ENCODE measurements around the gene ADAMTS14.

The ADAMTS14 gene

GRCh38 chr10:70662362-70663220, 9.7 kb upstream of the ADAMTS14 start:
- ATAC-seq: no peak
- no peak for TF ChIP-seq TSHZ2 (CRISPR knock-in tag; IDR thresholded peaks at IDR 0.05)
- no peak for TF ChIP-seq ZFP3 (CRISPR knock-in tag; IDR thresholded peaks at IDR 0.05)
- TF ChIP-seq ESRRG (CRISPR knock-in tag; IDR thresholded peaks at IDR 0.05): no peak
- no peak for TF ChIP-seq SNAI2 (CRISPR knock-in tag; IDR thresholded peaks at IDR 0.05)
- no peak for TF ChIP-seq ZNF8 (CRISPR knock-in tag; IDR thresholded peaks at IDR 0.05)
- TF ChIP-seq, protein P1, sequence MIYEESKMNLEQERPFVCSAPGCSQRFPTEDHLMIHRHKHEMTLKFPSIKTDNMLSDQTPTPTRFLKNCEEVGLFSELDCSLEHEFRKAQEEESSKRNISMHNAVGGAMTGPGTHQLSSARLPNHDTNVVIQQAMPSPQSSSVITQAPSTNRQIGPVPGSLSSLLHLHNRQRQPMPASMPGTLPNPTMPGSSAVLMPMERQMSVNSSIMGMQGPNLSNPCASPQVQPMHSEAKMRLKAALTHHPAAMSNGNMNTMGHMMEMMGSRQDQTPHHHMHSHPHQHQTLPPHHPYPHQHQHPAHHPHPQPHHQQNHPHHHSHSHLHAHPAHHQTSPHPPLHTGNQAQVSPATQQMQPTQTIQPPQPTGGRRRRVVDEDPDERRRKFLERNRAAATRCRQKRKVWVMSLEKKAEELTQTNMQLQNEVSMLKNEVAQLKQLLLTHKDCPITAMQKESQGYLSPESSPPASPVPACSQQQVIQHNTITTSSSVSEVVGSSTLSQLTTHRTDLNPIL (CRISPR knock-in tag; IDR thresholded peaks at IDR 0.05; ENCODE audit: low read depth): no peak
- TF ChIP-seq PATZ1 (CRISPR knock-in tag; IDR thresholded peaks at IDR 0.05; ENCODE audit: borderline replicate concordance): no peak
- no peak for TF ChIP-seq PPARA (CRISPR knock-in tag; IDR thresholded peaks at IDR 0.05; ENCODE audit: borderline replicate concordance)
- no peak for TF ChIP-seq OSR1 (CRISPR knock-in tag; IDR thresholded peaks at IDR 0.05)
- TF ChIP-seq TOX (CRISPR knock-in tag; IDR thresholded peaks at IDR 0.05; ENCODE audit: borderline replicate concordance): no peak
- TF ChIP-seq TCF4 (CRISPR knock-in tag; IDR thresholded peaks at IDR 0.05; ENCODE audit: borderline replicate concordance): no peak
- TF ChIP-seq ZC3H10 (CRISPR knock-in tag; IDR thresholded peaks at IDR 0.05): no peak
- TF ChIP-seq ZFP30 (CRISPR knock-in tag; IDR thresholded peaks at IDR 0.05): no peak
- no peak for TF ChIP-seq GLIS3 (CRISPR knock-in tag; IDR thresholded peaks at IDR 0.05)
- TF ChIP-seq, protein P2, sequence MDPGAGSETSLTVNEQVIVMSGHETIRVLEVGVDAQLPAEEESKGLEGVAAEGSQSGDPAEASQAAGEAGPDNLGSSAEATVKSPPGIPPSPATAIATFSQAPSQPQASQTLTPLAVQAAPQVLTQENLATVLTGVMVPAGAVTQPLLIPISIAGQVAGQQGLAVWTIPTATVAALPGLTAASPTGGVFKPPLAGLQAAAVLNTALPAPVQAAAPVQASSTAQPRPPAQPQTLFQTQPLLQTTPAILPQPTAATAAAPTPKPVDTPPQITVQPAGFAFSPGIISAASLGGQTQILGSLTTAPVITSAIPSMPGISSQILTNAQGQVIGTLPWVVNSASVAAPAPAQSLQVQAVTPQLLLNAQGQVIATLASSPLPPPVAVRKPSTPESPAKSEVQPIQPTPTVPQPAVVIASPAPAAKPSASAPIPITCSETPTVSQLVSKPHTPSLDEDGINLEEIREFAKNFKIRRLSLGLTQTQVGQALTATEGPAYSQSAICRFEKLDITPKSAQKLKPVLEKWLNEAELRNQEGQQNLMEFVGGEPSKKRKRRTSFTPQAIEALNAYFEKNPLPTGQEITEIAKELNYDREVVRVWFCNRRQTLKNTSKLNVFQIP (CRISPR knock-in tag; IDR thresholded peaks at IDR 0.05; ENCODE audit: borderline replicate concordance, low read depth): no peak

DNA sequence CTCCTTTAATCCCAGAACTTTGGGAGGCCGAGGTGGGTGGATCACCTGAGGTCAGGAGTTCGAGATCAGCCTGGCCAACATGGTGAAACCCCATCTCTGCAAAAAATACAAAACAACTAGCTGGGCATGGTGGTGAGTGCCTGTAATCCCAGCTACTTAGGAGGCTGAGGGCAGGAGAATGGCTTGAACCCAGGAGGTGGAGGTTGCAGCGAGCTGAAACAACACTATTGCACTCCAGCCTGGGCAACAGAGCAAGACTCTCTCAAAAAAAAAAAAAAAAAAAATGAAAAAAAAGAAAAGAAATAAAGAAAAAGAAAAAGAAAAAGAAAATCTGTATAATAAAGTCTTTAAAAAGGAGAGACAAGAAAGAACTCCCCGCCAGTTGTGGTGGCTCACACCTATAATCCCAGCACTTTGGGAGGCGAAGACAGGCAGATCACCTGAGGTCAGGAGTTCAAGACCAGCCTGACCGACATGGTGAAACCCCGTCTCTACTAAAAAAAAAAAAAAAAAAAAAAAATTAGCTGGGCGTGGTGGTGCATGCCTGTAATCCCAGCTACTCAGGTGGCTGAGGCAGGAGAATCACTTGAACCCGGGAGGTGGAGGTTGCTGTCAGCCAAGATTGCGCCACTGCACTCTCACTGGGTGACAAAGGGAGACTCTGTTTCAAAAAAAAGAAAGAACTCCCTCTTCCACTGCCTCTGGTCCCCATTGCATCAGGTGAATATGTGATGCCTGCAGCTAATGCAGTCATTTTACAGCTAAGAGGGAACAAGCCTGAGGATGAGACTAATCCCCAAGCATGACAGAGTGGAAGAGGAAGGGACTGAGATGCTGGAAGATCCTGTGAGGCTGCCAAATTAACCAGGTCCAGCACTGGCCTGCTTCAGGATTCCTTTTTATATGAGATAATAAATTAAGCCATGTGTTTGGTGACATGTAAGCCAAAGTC, 8.6 kb upstream of the ADAMTS14 start:
- ATAC-seq: peak; percentile 40

DNA sequence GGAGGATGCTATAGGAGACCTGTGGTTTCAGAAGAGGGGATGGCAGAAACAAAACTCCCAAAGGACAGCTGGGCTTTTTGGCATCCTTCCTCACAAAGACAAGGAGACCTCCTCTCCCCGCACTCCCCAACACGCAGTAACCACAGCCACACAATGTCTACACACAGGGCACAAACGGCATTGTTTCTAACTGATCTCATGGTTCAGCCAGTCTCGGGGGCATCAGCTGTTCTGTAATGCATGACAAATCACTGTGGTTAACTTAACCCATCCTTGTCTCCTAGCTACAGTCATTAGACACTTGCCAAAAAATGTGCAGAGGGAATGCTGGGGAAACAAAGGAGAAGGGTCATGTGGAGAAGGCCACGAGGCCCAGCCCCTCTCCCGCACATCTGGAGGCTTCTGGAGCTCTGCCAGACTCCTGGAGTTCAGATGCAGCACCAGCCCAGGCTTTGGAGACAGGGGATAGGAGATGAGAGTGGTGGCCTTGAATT, 7.6 kb upstream of the ADAMTS14 start:
- TF ChIP-seq TOX (CRISPR knock-in tag; IDR thresholded peaks at IDR 0.05; ENCODE audit: borderline replicate concordance) (no peak), ZNF565 (CRISPR knock-in tag; conservative IDR thresholded peaks at IDR 0.05; ENCODE audit: low read depth) (no peak), SNAI2 (CRISPR knock-in tag; IDR thresholded peaks at IDR 0.05) (no peak; the same call in 1 of the 2 replicates), TCF4 (CRISPR knock-in tag; IDR thresholded peaks at IDR 0.05; ENCODE audit: borderline replicate concordance) (0 out of 2 replicates have a peak, but pooled peaks have one; percentile 25), PATZ1 (CRISPR knock-in tag; IDR thresholded peaks at IDR 0.05; ENCODE audit: borderline replicate concordance) (peak; percentile 45; the same call in 1 of the 2 replicates), TSHZ2 (CRISPR knock-in tag; IDR thresholded peaks at IDR 0.05) (no peak), ZFP30 (CRISPR knock-in tag; IDR thresholded peaks at IDR 0.05) (no peak), ISL1 (CRISPR knock-in tag; IDR thresholded peaks at IDR 0.05) (0 out of 2 replicates have a peak, but pooled peaks have one; percentile 19), CSDC2 (CRISPR knock-in tag; IDR thresholded peaks at IDR 0.05) (no peak), ZFP3 (CRISPR knock-in tag; IDR thresholded peaks at IDR 0.05) (peak; percentile 77; the same call in 1 of the 2 replicates), PPARA (CRISPR knock-in tag; IDR thresholded peaks at IDR 0.05; ENCODE audit: borderline replicate concordance) (no peak), ZC3H10 (CRISPR knock-in tag; IDR thresholded peaks at IDR 0.05) (no peak)
- TF ChIP-seq, protein P1 (CRISPR knock-in tag; IDR thresholded peaks at IDR 0.05; ENCODE audit: low read depth): 0 out of 2 replicates have a peak, but pooled peaks have one; percentile 37
- ATAC-seq: peak; percentile 96

Data from SK-N-SH treated with all-trans-retinoic acid at 6 μM for 48 hours (cell line).